Anterior cingulate cortex (tissue), 58 donors: ENCODE measurements around the gene DLX2.
"Not testable (repeated sequence)": the region's sequence is repeated elsewhere in the genome, so short reads cannot be mapped to it uniquely, and the experiment has no call there.

Experiments
- DNase-seq, 58 donors: peaks; one replicate each; lab custom pipeline; 2025; lab: John Stamatoyannopoulos, UW

Gene DLX2

DNA sequence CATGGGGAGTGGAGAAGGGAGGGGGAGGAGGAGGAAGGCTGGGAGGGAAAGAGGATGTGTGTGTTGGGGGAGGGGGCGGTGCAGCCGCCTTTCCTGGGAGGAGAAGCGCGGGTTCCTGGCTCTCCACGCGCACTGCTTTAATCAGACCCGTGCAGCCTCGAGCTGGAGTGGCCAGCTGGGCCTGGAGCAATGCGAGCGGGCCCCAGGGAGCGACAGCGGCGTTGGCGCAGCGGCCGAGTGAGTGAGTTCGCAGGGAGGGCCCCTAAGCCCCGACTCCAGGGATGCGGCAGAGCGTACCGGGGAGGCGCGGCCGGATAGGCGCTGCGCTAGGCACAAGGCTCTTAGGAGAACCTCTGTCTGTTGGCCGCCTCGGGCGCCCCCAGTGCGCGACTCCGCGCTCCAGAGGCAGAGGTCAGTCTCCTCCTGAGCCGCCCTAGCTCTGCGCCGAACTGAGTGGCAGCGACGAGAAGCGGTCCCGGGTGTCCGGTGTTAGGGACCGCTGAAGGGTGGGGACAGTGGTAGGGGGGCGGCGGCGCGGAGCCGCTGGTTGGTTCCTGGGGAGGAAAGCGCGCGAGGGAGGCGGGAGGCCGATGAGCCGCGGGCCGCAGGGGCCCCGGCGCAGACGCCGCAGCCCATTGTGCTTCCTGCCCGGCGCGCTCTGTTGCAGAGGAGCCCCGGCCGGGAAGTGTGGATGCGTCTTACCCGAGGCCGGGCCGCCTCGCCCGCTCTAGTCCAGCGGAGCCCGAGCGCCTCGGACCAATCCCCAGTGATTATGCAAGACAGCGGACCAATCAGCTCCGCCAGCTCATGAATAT is 17.8 kb downstream of the DLX2 start:
- DNase-seq: peak in 47 of 58 donors; percentile 19 to 77 (median 49)

DNA sequence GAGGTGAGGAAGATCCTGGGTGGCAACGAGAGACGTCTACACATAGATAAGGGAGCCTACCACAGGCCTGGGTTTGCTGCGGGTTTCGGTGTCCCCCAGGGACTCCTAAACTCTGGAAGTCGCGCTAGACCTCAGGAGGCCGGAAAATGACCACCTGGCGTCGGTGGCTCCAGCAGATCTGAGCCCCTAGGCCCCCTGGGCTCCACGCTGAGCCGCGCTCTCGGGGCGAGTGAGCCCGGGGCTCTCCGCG is 18.4 kb downstream of the DLX2 start:
- DNase-seq: no peak

DNA sequence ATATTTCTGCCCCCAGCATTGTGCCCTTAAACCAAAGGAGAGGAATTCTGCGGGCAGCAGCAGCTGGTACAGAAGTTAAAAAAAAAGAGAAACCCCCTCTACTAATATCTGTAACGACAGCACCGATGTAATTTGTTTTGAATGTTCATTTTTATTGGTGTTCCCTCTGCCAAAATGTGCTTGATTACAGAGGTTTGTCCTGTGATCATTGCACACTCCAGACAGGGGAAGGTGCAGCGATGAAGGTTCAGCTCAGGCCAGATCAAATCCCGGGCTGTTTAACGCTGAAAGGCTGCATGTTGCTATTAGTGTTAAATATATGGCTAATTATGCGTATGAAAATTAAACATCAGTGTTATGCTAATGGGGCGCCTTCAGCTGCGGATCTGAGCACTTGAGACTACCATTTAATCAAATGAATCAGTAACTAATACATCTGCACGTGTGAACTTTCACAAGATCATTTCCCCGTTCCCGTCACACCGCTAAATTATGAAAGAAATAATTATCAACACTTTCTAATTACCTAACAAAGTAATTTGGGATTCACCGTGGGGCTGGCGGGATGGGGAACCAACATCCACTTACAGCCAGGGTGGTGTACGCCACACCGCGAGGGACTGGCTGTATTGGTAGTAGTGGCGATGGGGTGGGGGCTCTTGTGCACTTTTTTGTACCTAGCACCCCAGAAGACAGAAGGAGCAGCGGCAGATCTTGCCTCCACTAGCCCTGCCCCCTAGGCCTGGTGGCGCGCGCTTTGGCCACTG is 18.9 kb downstream of the DLX2 start:
- DNase-seq: no peak

DNA sequence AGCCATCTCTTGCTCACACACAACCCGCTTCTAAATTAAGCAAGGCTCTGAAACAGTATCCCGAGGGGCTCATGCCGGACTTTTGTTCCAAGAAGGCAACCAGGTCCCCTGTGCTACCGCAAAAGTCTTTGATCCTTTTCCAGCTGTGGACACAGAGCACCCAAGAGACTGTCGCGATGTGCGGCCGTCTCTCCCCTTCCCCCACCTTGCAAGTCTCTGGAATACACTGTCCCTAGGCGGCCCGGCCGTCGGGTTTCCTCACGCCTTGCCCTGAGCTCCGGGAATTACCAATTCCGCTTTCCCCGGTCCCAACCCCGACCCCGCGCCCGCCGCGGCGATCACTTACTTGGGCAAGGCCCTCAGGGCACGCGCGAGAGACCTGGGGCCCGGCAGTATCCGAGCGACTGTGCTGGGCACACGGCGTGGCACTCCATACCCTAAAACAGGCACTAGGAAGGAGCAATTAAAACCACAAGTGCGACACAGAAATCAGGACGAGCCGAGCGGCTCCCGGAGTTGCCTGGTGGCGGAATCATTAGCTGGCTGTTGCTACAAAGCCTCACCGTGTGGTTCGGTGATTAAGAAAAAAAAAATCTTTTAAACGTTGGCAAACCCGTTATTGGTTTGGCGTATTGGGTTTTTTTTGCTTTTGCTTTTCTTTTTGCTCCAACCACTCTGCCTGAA is 19.6 kb downstream of the DLX2 start:
- no peak for DNase-seq

DNA sequence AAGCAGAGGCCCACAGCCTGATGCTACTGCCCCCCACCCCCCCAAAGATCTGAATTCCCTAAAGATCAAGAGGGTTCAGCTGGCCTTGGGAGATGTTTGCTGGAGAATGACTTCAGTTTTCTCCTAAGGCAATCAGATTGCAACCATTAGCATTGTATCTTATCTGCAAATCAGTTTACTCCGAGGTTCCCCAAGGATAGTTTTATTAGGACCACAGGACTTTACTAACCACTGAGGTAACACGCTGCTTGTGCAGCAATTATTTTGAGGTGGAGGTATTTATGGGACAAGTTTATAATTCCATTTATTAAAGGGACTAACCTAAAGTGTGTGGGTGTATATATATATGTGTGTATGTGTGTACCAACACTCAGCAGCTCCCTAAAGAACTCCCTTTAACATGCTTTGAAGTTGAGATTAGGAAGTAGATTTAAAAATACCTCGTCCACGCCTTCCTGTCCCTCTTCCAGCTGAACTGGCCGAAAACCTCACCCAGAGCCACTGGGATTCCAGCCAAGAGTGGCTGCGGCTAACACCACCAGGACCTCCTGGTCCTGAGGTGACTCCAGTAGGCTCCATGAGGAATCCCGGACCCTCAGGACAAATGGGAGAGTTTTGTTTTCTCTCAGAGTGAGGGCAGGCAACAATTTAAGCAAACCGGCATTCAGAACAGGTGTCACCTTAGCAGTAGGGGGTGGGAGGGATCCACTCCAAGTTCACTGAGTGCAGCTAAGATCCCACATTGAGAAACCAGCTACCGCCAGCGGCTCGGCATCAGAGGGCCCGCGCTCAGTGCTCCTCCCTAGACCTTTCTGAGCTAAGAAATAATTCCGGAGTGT is 20.4 kb downstream of the DLX2 start:
- DNase-seq: no peak

DNA sequence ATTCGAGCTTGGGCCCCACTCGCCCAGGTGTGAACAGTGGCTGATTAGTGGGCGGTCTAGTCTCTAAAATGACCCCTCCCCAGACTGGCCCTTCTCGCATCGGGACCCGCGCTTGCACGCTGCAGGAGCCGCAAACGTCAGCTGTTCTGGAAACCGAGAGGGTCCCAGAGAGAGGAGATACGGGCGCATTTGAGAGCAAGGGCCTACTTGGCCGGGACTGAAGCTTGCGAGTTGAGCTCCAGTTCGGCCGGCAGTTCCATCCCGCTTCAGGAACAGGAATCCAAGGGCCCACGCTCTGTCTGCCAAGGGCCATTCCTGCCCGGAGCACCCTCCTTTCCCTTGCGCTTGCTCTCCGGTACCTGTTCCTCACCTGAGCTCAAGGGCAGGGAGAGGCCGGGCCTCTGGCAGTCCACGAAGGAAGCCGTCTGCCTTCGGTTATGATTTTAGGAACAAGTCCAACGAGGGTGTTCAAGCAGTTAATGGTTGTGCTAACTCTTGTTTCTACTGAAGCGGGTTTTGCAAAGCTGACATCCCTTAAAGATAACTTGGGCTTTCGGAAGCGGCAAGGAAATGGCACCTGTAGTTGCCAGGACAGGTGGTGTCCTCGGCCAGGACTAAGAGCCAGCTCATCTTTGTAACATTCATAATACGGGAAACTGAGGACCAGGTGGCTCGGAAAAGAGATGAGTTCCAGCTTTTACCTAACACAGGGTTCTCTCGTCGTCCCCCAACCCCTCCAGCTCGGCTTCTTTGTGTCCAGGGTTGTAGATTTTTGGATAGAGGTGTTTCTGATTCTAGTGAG is 21.3 kb downstream of the DLX2 start:
- no peak for DNase-seq

DNA sequence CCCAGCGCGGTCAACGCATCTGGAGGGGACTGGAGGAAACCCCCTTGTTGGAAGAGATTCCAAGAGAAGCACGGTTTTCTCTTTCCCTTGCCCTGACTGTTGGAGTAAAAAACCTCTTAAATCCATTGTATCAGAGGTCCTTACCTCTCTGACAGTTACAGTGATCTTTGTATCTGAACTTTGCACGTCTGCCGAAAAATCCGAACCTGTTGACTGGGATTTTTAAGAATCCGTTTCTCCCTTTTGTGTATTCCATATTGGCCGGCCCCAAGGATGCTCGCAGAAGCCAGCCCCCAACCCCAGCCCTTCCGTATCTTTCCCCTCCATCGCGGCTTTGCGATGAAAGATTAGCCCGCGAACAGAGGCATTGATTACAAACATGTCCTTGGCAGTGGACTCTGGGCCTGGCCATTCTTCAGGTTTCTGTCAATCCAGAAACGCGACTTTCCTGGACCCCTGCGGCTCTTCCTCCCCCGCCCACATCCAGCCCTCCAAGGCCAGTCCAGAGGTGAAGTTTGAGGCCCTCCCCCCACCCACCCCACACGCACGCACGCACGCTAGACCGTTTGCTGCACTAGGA is 22.0 kb downstream of the DLX2 start:
- no peak for DNase-seq

DNA sequence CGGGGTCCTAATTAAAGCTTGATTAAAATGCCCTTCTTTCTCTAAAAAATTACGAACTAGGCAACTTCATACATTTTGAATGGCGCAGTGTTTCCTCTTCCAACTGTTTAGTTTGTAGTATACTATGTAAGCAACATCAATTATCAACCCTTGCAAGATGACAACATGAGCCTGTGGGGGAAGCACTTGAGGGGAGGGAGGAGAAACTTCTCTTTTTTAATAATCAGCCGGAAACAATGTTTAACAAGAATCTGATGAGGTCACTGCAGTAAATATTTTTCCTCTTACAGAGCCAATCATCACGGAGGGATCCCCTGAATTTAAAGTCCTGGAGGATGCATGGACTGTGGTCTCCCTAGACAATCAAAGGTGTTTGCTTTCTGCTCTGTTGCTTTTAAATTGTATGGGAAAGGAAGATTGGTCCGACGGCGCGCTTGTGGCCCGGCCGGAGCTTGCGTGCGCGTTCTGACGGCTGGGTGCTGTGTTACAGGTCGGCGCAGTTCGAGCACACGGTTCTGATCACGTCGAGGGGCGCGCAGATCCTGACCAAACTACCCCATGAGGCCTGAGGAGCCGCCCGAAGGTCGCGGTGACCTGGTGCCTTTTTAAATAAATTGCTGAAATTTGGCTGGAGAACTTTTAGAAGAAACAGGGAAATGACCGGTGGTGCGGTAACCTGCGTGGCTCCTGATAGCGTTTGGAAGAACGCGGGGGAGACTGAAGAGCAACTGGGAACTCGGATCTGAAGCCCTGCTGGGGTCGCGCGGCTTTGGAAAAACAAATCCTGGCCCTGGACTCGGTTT is 22.7 kb downstream of the DLX2 start:
- DNase-seq: no peak

DNA sequence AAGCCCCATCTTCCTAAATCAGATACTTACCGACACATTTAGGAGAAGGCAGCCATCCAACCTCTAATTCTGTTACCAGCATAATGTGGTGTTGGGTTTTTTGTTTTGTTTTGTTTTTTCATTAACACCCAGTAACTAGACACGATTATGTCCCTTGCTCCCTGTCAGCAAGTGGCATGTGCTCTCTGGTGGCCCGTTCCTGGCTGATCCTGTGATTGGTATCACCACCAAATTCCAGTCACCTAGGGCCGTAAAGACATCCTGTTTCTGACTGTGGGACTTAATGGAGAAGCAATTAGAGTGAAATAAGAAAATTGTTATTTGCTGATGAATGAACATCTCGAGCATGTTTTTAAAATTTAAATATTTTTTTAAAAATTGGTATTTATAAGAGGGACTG is 23.3 kb downstream of the DLX2 start:
- DNase-seq: no peak

DNA sequence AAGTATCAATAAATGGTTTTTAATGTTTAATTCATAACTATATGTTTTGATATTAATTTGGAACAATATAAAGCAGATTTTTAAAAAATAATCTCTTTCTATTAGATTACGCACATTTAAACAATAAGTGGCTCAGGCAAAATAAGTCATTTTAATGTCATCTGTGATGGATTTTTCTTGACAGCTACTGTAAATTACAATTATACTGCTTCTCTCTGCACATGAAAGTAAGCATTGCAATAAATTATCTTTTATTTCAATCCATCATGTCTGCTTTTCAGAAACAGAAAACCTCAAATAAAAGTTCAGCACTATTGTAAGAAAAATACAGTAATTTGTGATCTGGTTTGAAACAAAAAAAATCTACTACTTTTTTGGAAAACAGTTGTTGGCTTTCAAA is 28.4 kb downstream of the DLX2 start:
- DNase-seq: no peak

DNA sequence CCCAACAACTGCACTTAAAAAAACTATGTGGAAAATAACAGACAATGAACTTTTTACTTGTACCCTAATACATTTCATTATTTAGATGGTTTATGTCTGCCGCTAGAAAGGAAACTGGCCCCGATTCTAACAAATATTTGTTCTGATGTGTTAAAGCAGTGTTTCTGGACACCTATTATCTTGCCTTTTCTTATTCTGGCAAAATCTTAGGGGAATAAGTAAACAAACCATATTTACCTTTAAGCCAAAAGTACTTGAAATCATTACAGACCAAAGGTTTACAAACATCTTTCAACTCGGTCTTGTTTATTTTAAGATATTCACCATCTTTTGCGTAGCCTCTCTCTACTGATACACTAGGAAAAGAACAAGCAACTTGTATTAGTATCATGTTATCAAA is 29.2 kb downstream of the DLX2 start:
- DNase-seq: no peak

DNA sequence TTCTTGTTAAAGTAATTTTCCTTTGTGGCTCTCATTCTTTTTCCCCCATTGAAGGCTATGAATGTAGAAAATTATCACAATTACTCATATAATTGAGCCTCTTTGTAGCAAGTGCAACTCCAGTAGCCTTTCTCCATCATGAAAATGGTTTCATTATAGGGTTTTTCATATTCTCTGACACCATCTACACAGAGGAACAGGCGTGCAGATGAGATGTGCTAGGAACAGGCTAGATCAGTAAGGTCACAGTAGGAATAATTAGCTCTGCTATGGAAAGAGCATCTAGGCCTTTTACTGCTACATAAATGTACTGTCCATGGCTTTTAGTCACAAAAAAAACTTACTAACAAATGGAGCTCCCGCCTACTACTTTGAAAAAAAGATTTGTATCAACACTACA is 30.0 kb downstream of the DLX2 start:
- DNase-seq: no peak

DNA sequence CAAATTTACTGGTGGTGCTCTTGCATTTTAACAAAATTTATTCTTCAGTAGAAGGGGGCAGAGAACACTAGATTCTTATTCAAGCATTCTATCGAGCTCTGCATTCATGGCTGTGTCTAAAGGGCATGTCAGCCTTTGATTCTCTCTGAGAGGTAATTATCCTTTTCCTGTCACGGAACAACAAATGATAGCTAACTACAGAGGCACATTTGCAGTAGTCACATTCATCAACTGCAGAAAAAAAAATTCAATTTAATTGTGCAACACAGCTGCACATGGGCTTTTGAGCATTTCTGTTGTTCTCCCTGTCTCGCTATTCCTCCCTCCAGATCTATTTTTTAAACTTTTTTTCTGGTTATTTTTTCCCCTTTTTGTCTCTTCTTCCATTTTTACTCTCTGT is 30.4 kb downstream of the DLX2 start:
- DNase-seq: no peak

DNA sequence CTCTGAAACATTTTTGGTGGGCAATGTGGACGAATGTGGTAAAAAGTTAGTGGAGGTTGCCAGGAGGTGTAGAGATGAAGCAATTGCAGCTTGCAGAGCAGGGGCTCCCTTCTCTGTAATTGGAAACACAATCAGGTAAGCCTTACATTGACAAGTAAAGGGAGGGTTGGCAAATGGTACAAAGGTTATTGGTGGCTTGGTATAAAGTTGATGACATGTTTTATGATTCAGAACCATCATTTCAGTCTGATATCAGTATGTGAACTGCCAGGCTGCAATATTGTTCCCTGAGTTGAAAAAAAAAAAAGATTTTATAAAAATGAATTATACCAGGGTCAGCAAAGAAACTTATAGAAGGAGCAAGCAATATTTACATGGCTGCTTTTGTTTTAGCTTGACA is 31.8 kb downstream of the DLX2 start:
- DNase-seq: no peak

DNA sequence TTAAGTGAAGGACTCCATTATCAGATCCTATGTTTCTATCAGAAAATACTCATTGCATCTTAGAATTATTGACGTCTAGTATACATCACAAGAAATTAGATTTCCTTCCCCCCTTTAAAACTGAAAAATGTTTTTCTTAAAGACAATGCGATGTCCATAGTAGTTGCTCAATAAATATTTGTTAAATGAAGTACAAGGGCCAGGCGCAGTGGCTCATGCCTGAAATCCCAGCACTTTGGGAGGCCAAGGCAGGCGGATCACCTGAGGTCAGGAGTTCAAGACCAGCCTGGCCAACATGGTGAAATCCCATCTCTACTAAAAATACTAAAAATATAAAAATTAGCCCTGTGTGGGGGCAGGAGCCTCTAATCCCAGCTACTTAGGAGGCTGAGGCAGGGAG is 34.8 kb downstream of the DLX2 start:
- not testable (repeated sequence) for DNase-seq

DNA sequence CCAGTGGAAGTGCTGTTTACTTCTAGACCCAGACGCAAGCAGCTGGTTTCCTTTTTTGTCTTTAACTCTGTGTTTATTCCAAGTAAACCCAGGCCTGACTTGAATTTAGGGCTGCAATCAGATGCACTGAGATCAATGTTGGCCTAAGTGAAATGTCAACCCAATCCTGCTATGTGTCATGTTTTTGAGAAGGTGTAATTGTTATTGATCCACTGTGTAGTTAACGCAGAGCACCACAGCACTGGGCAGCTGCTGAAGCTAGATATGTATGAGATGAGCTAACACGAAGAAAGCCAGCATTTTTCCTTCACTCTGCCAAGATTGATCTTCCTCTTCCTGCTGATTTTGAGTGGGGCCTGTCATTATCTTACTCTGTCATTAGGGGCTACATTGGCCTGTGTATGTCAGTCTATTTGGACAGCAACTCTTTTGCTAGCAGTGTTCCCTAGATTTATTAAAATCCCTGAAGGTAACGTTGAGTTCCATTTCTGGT is 36.3 kb downstream of the DLX2 start:
- DNase-seq: no peak

DNA sequence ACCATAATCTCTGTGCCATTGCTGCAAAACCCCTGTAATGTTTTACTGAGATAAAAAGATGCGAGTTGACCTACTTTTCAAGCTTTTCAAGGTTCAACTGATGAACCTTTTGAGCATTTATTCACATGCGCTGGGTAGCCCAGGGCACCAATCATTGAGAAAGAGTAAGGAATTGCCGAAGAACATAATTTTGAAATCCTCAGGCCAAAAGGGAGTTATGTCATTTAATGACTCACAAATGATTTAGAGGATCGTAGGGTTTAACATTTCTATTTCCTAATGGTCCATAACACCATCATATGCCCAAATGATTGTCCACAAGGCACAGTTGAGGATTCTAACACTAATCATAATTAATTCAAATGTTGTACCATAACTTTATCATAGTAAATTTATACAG is 37.6 kb downstream of the DLX2 start:
- DNase-seq: no peak

DNA sequence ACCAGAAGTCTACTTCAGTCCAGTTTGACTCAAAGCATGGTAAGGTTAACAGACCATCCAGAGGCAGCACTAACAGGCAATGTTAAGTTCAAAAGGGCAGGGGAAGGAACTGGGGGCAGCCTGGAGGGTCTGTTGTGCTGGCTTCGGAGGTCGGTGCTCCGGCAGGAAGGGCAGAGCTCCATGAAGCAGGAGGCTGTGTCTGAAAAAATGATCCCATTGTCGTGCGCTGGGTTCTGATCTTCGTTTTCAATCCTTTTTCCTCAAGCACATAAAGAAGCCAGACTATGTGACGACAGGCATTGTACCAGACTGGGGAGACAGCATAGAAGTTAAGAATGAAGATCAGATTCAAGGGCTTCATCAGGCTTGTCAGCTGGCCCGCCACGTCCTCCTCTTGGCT is 39.3 kb downstream of the DLX2 start:
- DNase-seq: no peak
